Measurements from ENCODE around the gene UMAD1.

The UMAD1 gene

DNA sequence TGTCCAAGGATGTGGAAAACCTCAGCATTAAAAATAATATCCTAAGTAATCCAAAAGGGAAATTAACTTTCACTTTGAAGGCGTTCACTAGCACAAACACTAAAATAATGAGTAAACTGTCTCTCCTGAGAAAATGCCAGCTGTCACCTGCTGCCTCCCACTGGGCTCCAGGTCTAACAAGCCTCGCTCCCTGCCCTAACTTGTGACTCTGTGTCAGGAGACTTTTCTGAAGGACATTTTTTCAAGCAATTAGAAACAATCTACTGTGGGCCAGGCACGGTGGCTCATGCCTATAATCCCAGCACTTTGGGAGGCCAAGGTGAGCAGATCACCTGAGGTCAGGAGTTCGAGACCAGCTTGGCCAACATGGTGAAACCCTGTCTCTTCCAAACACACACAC, 255.2 kb downstream of the UMAD1 start:
- no peak for DNase-seq (ENCODE audit: low read depth)
- H3K4me3 ChIP-seq (ENCODE audit: low read depth, low read length), result no peak overlapping the region

DNA sequence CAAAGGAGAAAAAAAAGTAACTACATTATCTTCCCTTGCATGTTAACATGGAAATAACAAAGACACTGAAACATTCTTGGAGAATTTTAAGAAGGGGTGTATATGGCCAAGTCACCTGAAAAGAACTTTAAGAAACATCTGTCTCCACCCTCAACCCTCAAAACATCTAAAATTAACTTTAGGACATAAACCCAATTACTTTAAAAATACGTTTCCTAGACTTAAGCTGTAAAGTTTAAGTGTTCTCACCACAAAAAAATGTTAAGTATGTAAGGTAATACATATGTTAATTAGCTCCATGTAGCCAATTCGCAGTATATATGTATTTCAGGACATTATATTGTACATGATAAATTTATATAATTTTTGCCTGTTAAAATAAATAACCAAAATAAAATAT, 257.0 kb downstream of the UMAD1 start:
- DNase-seq (ENCODE audit: low read depth), result no peak
- H3K4me3 ChIP-seq (ENCODE audit: low read depth, low read length), result no peak overlapping the region

DNA sequence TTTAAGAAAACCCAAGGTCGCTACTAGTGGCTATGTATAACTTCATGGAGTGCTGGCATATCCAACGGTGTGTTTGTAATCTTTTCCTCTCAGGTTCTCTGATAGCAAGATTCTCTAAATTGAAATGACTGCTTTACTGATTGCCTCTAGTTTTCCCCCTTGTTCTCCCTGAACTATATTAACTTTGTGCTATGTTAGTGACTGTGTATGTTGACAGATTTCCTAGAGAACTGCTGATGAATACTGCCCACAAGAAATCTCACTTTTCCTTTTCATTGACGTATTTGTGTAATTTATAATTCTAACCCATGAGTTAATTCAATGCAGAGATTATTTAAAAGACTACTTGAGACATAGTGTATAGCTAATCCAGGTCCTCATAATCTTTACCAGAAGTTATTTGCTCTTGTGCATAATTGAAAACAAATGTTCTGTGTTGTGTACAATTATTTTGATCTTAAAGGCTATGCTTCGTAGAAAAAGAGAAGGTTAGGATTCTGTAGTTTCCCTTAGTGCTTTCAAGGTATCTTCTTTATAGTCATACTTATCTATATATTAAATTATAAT, 257.5 kb downstream of the UMAD1 start:
- H3K4me3 ChIP-seq (ENCODE audit: low read depth, low read length), result no peak overlapping the region
- DNase-seq (ENCODE audit: low read depth), result no peak

DNA sequence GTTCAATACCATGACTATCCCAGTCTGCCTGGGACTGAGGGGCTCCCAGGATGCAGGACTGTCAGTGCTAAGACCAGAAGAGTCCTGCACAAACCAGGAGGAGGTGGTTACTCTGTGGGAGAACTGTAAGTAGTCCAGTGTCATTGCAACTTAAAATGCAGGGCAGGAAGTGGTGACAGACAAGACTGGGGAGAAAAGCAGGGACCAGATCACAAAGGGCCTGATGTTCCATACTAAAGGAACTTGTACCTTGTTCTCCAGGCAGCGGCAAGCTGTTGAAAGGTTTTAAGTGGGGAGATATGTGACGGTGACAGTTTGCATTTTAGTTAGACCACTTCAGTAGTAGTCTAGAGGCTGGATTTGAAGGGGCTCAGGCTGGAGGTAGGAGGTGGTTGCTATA, 262.3 kb downstream of the UMAD1 start:
- no peak overlapping the region for H3K4me3 ChIP-seq (ENCODE audit: low read depth, low read length)
- no peak for DNase-seq (ENCODE audit: low read depth)

DNA sequence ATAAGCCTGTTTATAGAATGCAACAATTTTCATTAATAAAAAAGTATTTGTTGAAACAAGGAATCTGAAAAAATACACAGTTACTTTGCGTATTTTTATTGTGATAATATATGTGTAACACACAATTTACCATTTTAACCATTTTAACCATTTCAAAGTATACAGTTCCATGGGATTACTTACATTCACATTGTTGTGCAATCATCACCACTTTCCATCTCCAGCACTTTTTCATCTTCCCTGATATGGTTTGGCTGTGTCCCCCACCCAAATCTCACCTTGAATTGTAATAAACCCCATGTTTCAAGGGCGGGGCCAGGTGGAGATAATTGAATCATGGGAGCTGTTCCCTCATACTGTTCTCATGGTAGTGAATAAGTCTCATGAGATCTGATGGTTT, 266.8 kb downstream of the UMAD1 start:
- DNase-seq (ENCODE audit: low read depth), result no peak

DNA sequence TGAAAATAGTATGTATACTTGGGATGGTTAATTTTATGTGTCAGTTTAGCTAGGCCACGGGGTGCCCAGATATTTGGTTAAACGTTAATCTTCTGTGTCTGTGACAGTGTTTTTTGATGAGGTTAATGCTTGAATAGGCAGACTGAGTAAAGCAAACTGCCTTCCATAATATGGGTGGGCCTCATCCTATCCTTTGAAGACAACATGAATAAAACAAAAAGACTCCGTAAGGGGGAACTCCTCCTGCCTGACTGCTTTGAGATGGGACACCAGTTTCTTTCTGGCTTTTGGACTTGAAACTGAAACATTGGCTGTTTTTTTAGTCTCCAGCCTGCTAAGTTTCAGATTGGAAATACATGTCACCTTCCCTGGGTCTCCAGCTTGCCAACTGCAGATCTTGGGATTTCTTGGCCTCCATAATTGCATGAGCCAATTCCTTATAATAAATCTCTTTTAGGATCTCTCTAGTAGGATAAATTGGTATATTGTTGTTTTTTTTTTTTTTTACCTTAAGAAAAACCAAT, 268.1 kb downstream of the UMAD1 start:
- DNase-seq (ENCODE audit: low read depth), result no peak
- H3K4me3 ChIP-seq (ENCODE audit: low read depth, low read length), result no peak overlapping the region

More for the DNA sequence above, 266.8 kb downstream of the UMAD1 start:
- no peak overlapping the region for H3K4me3 ChIP-seq (ENCODE audit: low read depth, low read length)

DNA sequence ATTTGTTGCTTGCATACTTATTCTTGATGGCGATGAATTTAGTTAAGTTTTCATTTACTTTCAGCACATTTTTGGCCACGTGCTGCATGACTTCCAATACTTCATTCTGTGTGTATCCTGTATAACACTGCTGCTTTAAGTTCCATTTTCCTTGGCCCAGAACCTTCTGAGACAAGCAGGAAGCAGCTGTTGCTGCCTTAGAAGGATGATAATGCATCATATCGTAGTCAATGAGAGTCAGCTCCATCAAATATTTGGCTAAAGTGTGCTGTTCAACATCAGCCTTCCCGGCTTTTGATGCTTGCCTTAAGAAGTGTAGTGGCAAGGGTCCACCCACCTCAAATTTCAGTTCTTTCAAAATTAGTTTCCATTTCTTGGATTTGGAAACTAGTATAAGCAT, 268.8 kb downstream of the UMAD1 start:
- no peak for DNase-seq (ENCODE audit: low read depth)
- no peak overlapping the region for H3K4me3 ChIP-seq (ENCODE audit: low read depth, low read length)

DNA sequence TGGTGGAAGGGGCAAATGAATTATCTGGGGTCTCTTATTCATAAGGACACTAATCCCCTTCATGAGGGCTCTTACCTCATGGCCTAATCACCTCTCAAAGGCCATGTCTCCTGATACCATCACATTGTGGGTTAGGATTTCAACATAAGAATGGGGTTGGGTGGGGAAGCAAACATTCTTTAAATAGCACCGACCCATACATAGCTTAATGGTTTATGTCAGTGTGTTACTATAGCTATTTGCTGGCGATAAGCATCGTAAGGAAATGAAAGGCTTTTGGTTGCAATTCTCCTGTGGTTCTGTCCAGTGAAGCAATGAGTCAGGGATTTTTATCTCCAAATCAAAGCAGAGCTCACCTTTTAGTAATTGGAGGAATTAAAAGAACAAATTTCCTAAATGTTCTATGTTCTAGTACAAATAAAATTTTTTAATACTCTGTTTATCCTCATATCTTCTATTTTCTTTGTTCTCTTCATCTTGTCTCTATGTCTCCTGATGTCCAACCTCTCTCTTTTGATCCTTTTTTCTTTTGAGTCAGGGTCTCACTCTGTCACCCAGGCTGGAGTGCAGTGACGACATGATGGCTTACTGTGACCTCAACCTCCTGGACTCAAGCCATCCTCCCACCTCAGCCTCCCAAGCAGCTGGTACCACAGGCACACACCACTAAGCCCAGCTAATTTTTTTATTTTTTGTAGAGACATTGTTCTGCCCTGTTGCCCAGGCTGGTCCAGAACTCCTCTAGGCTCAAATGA, 271.0 kb downstream of the UMAD1 start:
- no peak overlapping the region for H3K4me3 ChIP-seq (ENCODE audit: low read depth, low read length)
- DNase-seq (ENCODE audit: low read depth), result peak; percentile 52

DNA sequence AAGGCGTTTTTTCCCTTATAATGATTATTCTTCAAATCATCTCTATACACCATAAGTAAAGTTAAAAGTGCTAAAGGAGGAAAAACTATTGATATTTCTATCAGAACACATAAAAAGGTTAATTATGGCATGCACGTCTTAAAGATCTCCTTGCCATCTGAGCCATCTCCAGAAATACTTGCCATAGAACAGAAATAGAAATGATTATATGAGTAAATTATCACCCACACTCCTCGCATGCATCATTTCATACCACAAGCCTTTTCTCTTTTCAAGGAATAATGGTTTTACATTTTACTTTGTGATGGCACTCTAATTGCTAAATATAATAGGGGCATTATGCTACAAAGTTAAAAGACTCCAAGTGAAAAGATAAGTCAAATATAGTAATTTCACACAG, 272.4 kb downstream of the UMAD1 start:
- no peak for DNase-seq (ENCODE audit: low read depth)
- H3K4me3 ChIP-seq (ENCODE audit: low read depth, low read length), result no peak overlapping the region

DNA sequence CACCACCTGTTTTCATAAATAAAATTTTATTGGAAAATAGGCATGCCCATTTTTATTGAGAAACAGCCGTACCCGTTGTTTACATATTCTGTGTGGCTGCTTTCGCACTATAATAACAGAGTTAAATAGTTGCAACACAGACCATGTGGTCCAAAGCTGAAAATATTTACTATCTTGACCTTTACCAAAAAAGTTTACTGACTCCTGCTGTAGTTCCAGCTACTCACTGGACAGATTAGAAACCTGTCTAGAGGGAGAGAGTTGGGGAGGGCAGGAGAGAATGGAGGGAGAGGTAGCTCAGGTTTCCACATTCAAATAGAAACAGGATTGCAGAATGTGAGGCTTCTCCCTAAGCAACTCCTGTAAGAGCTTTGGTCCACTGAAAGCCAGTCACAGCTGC, 273.0 kb downstream of the UMAD1 start:
- no peak for DNase-seq (ENCODE audit: low read depth)
- no peak overlapping the region for H3K4me3 ChIP-seq (ENCODE audit: low read depth, low read length)

DNA sequence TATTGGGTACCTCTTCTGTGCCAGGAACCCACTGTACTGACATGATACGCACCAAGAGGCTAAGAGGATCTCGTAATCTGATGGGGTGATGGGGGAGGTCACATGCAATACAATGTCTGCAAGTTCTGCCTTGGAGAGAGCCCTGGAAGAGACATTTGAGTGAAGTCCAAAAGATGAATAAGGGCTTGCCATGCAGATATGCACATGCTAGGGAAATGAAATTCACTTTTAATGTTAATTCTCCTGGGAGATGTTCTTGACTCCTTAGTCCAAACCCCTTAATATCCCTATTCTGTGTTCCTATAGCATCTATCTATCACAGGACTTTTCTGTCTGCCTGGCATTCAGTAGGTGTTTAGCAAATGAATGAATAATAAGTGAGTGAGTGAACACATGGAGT, 274.0 kb downstream of the UMAD1 start:
- H3K4me3 ChIP-seq (ENCODE audit: low read depth, low read length), result no peak overlapping the region
- DNase-seq (ENCODE audit: low read depth), result no peak

DNA sequence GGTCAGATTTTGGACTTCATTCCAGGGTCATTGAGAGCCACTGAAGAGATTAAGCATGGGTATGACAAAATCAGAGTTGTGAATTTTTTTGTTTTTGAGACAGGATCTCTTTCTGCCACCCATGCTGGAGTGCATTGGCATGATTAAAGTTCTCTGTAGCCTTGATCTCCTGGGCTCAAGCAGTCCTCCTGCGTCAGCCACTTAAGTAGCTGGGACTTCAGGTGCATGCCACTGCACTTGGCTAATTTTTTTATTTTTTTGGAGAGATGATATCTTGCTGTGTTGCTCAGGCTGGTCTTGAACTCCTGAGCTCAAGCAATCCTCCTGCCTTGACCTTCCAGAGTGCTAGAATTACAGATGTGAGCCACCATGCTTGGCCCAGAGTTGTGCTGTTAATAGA, 275.5 kb downstream of the UMAD1 start:
- no peak overlapping the region for H3K4me3 ChIP-seq (ENCODE audit: low read depth, low read length)
- no peak for DNase-seq (ENCODE audit: low read depth)

DNA sequence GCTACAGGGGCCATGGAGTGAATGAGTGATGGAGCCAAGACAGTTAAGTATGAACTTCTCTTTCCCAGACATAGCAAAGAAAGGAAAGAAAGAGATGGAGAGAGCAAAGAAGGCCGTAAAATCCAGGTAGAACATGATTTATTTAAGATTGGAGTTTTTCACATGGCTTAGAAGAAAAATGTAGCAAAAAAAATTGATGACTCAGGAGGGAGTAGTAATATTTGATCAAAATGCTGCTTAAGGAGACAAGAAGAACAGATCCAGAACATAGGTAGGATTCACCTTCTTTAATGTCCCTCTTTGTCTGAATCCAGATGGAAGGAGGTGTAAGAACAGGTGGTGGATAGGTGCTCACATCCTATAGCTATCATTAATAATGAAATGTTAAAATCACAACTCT, 277.0 kb downstream of the UMAD1 start:
- H3K4me3 ChIP-seq (ENCODE audit: low read depth, low read length), result no peak overlapping the region
- DNase-seq (ENCODE audit: low read depth), result no peak

DNA sequence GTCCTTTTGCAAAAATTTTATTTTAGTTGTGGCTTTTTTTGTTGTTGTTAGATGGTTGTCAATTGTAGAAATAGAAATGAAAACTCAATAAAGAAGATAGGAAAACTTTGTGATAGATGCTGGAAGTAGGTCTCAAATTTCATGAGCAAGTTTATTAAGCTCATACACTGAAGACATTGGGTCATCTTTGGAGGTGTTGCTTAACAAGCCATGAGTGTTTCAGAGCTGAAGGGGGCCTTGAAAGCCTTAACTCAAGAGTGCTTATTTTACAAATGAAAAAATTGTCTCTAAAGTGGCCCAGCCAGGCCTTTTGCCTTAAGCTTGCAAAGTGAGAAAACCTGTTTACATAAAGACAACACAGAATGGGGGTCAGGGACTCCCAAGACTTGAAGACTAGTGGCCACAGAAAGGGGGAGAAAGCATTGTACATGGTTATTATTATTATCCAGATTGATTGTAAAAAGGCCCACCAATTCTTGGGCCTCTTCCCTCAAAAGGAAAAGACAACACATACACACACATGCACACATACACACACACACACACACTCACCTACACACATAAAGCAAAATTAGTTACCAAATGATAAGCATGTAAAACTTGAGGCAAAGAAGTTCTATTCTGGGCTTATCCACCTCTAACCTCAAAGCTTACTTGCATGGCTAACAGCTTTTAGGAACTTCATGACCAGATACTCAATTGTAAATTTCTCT, 278.3 kb downstream of the UMAD1 start:
- no peak overlapping the region for H3K4me3 ChIP-seq (ENCODE audit: low read depth, low read length)
- DNase-seq (ENCODE audit: low read depth), result no peak

DNA sequence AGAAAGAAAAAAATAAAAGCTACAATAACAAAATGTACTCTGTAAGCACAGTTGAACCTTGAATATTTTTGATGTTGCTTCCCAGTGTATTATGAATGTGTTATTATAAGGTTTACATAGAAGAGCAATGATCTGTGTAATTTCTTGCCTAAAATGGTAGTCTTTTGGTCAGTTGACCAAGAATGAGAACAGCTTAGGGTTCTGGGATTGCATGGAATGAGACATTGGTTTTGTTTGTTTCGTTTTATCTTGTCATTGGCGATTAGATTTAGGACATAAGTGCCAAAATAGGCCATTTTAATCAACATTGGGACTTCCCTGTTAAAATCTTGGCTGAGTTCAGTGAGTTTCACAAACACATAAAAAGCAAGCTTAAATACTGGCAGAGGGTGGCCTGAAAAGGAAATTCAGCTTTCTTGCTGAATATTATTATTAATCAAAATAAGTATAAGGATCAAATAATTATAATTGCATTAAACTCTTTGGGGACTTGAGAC, 278.9 kb downstream of the UMAD1 start:
- no peak for DNase-seq (ENCODE audit: low read depth)

DNA sequence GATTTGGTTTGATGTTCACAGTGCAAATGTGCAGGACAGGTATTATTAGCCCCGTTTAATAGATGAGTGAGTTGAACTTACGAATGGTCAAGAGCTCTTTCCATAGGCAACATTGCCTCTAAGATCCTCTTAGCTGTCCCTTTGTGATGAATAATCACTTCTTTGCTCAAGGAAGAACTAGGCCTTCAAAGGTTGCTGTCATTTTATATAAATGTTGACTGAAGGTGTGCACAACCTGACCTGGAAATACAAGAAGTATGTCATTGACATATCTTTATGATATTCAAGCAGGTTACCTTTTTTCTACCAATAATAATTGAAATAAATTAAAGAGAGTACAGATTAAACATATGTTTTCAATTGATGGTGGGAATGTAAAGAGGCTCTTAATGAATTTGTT, 279.5 kb downstream of the UMAD1 start:
- DNase-seq (ENCODE audit: low read depth), result no peak
- no peak overlapping the region for H3K4me3 ChIP-seq (ENCODE audit: low read depth, low read length)

More for the DNA sequence above, 278.9 kb downstream of the UMAD1 start:
- H3K4me3 ChIP-seq (ENCODE audit: low read depth, low read length), result no peak overlapping the region

DNA sequence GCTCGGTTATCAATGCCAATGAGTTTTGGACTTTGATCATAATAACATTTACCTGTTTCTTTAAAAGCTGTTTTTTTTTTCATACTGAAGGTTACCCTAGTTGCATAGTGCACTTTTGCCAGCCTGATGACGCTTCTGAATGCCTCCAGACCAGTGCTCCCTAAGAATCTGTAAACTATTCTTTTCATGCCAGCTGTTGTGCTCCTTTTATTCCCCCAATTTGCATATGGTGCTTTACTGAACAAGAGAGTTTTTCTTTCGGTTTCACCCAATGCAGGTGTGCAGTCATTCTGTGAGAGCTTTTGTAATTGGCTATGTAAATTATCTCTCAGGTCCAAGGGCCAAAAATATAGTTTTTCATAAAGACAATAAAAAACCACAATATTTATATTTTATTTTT, 279.9 kb downstream of the UMAD1 start:
- no peak overlapping the region for H3K4me3 ChIP-seq (ENCODE audit: low read depth, low read length)
- DNase-seq (ENCODE audit: low read depth), result no peak

DNA sequence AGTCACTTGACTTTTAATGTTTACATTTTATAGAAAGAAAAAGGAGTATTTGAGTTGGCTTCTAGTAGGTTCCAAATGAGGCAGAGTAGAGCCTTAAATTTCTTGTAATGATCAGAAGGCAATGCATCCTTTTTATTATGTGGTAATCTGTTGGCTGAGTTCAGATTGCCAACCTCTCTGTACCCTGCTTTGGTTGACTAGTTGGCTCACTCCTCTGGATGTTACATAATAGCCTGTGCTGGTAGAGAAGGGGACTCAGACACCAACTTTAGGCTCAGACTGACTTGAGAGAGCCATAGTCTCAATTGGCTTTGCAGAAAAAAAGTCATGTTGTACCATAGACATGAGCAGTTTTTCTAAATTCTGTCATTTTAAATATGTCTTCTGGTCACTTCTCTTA, 281.3 kb downstream of the UMAD1 start:
- no peak for DNase-seq (ENCODE audit: low read depth)

DNA sequence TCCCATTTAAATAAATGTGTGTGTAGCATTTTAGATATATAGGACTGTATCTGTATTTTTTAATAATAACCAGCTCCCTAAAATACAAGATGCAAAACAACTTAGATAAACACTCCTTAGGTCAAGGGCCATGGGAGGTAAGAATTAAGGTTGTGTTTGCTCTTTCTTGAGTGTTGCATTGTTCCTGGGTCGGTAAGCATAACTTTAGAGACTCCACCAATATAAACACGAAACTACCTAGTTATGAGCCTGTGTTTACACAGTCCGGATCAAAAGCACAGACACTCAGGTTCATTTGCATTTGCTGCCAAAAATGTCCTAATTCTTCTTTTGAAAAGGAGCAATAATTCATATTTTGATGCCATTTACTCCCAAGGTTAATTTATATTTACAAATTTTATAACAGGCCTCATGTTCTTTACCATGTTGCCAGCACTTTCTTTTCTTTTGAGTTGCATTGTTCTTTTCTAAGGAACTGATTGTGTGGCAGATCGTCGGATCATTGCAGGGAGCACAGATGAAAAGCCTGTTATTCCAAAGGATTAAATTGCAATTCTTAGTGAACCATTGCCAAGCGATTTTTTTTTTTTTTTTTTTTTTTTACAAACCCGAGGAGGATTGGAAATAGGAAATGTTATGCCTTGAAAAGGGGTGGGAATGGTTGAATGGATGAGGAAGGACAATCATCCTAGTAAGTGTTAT, 282.3 kb downstream of the UMAD1 start:
- H3K4me3 ChIP-seq (ENCODE audit: low read depth, low read length), result no peak overlapping the region
- no peak for DNase-seq (ENCODE audit: low read depth)

More for the DNA sequence above, 281.3 kb downstream of the UMAD1 start:
- H3K4me3 ChIP-seq (ENCODE audit: low read depth, low read length), result no peak overlapping the region

DNA sequence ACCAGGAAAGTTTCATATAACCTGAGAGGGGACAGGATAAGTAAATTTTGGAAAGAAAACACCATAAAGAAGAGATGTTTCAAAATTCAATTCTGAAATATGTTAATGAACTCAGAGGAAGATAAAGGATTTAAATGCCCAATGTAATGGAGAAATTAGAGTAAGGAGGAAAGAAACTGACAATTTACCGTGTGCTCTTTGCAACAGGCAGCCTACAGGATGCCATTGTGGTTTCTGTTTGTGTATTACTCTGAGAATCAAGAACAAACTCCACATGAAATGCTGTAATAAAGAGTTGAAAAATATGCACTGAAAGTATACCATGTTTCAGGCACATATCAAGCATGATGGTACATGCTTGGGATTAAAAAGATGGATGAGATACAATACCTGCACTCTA, 283.3 kb downstream of the UMAD1 start:
- no peak for DNase-seq (ENCODE audit: low read depth)
- H3K4me3 ChIP-seq (ENCODE audit: low read depth, low read length), result no peak overlapping the region

Data from skeletal muscle cell (primary cell).